ENCODE results near the gene ASAH2B.
"Not testable (repeated sequence)": the region's sequence is repeated elsewhere in the genome, so short reads cannot be mapped to it uniquely, and the experiment has no call there.

ASAH2B gene

GRCh38 chr10:50739618-50740292 is at the start of gene ASAH2B:
TSS of gene ASAH2B (plus strand) at chr10:50739936. CDS start at chr10:50745131, 5,195 bp downstream.
- no peaks in the 10 kb centered on the region for H3F3A ChIP-seq (ENCODE audit: control insufficient read depth, insufficient read depth)
- H3K4me2 ChIP-seq (ENCODE audit: low read length) = peak within 1 kb of the TSS; percentile 79
- H3K27me3 ChIP-seq (ENCODE audit: control insufficient read depth, low read length) = peaks cover 1% of the 10 kb centered on the region; the same call in 1 of the 2 replicates
- peaks cover 10% of the 10 kb centered on the region; the same call in 1 of the 2 replicates for H3K4me1 ChIP-seq (ENCODE audit: control insufficient read depth, low read length)
- H4K20me1 ChIP-seq (ENCODE audit: control insufficient read depth, insufficient read depth, low read depth, low read length) = no peaks in the 10 kb centered on the region
- peak within 1 kb of the TSS; percentile 85 for H3K4me3 ChIP-seq (ENCODE audit: low read length)
- TF ChIP-seq CTCF (IDR thresholded peaks at IDR 0.05; ENCODE audit: low read depth, low read length, poor library complexity, severe bottlenecking) = no peak
- no peak for TF ChIP-seq EZH2phosphoT487 (IDR thresholded peaks at IDR 0.05; ENCODE audit: borderline replicate concordance, low read length)
- H3K9me3 ChIP-seq (ENCODE audit: control insufficient read depth, insufficient read depth, low read length) = no peaks in the 10 kb centered on the region
- H3K36me3 ChIP-seq (ENCODE audit: control insufficient read depth, low read length) = no peaks in the 10 kb centered on the region
- no peak within 1 kb of the TSS for H3K27ac ChIP-seq (ENCODE audit: low read depth, low read length)
- H3K79me2 ChIP-seq (ENCODE audit: control insufficient read depth, low read length) = no peaks in the 10 kb centered on the region
- no peaks in the 10 kb centered on the region for H3K9me2 ChIP-seq (replicated peaks; ENCODE audit: control insufficient read depth, low read length)

DNA sequence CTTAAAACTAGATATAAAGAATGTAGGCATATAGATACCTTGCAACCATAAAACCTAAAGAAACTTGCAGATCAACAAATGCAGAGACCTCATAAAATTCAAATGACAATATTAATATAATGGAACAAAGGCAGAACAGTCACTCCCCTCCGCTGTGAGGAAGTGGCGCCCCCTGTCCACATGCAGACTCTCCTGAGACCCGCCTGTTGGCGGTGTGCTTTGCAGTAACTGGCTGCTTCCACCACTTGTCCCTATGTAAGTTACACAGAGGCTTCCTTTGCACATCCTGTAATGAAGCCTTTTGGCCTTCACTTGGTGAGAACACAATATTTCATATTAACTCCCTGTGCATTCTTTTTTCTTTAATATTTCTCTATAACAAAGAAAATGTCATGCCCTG is 41.9 kb upstream of the ASAH2B start:
- H3K27ac ChIP-seq (ENCODE audit: low read depth, low read length); H3K79me2 ChIP-seq (ENCODE audit: control insufficient read depth, low read length); H3F3A ChIP-seq (ENCODE audit: control insufficient read depth, insufficient read depth); H4K20me1 ChIP-seq (ENCODE audit: control insufficient read depth, insufficient read depth, low read depth, low read length); H3K4me2 ChIP-seq (ENCODE audit: low read length); H3K36me3 ChIP-seq (ENCODE audit: control insufficient read depth, low read length); H3K27me3 ChIP-seq (ENCODE audit: control insufficient read depth, low read length); H3K4me3 ChIP-seq (ENCODE audit: low read length); H3K9me2 ChIP-seq (replicated peaks; ENCODE audit: control insufficient read depth, low read length); H3K9me3 ChIP-seq (ENCODE audit: control insufficient read depth, insufficient read depth, low read length); H3K4me1 ChIP-seq (ENCODE audit: control insufficient read depth, low read length): not testable (repeated sequence)

GRCh38 chr10:50701947-50702346 is 37.8 kb upstream of the ASAH2B start:
- not testable (repeated sequence) for H3K36me3 ChIP-seq (ENCODE audit: control insufficient read depth, low read length); H3K27ac ChIP-seq (ENCODE audit: low read depth, low read length); H3K9me3 ChIP-seq (ENCODE audit: control insufficient read depth, insufficient read depth, low read length); H4K20me1 ChIP-seq (ENCODE audit: control insufficient read depth, insufficient read depth, low read depth, low read length); H3F3A ChIP-seq (ENCODE audit: control insufficient read depth, insufficient read depth); H3K4me2 ChIP-seq (ENCODE audit: low read length); H3K4me3 ChIP-seq (ENCODE audit: low read length); H3K27me3 ChIP-seq (ENCODE audit: control insufficient read depth, low read length); H3K79me2 ChIP-seq (ENCODE audit: control insufficient read depth, low read length); H3K4me1 ChIP-seq (ENCODE audit: control insufficient read depth, low read length); H3K9me2 ChIP-seq (replicated peaks; ENCODE audit: control insufficient read depth, low read length)

- not testable (repeated sequence) for H4K20me1 ChIP-seq (ENCODE audit: control insufficient read depth, insufficient read depth, low read depth, low read length); H3K27me3 ChIP-seq (ENCODE audit: control insufficient read depth, low read length); H3K79me2 ChIP-seq (ENCODE audit: control insufficient read depth, low read length); H3K4me1 ChIP-seq (ENCODE audit: control insufficient read depth, low read length); H3K9me3 ChIP-seq (ENCODE audit: control insufficient read depth, insufficient read depth, low read length); H3K9me2 ChIP-seq (replicated peaks; ENCODE audit: control insufficient read depth, low read length); H3K27ac ChIP-seq (ENCODE audit: low read depth, low read length); H3K4me3 ChIP-seq (ENCODE audit: low read length); H3F3A ChIP-seq (ENCODE audit: control insufficient read depth, insufficient read depth); H3K4me2 ChIP-seq (ENCODE audit: low read length); H3K36me3 ChIP-seq (ENCODE audit: control insufficient read depth, low read length)
Observed at GRCh38 chr10:50702997-50703396, 36.7 kb upstream of the ASAH2B start.

- not testable (repeated sequence) for H3K4me3 ChIP-seq (ENCODE audit: low read length); H3K36me3 ChIP-seq (ENCODE audit: control insufficient read depth, low read length); H3K9me2 ChIP-seq (replicated peaks; ENCODE audit: control insufficient read depth, low read length); H4K20me1 ChIP-seq (ENCODE audit: control insufficient read depth, insufficient read depth, low read depth, low read length); H3K9me3 ChIP-seq (ENCODE audit: control insufficient read depth, insufficient read depth, low read length); H3K4me1 ChIP-seq (ENCODE audit: control insufficient read depth, low read length); H3K27ac ChIP-seq (ENCODE audit: low read depth, low read length); H3F3A ChIP-seq (ENCODE audit: control insufficient read depth, insufficient read depth); H3K79me2 ChIP-seq (ENCODE audit: control insufficient read depth, low read length); H3K27me3 ChIP-seq (ENCODE audit: control insufficient read depth, low read length); H3K4me2 ChIP-seq (ENCODE audit: low read length)
Observed at GRCh38 chr10:50704436-50705079, 35.2 kb upstream of the ASAH2B start.

DNA sequence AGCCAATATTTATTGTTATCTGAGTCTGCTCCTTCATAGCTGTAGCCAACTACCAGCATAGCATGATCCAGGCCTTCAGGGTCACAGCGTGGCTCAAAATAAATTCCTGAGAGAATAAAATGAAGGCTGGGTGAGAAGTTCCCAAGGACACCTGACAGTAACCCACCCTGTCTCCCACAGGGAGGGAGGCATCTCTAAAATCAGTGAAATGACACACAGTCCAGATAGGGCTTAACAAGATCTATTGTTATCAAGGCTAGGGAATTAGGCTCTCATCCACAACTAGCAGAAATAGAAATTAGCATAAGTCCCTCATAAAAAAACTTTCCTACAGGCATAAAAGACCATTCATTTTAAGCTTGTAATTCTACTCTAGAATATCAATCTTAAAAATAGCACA is 33.7 kb upstream of the ASAH2B start:
- not testable (repeated sequence) for H3K4me3 ChIP-seq (ENCODE audit: low read length); H4K20me1 ChIP-seq (ENCODE audit: control insufficient read depth, insufficient read depth, low read depth, low read length); H3K27ac ChIP-seq (ENCODE audit: low read depth, low read length); H3K9me2 ChIP-seq (replicated peaks; ENCODE audit: control insufficient read depth, low read length); H3F3A ChIP-seq (ENCODE audit: control insufficient read depth, insufficient read depth); H3K4me2 ChIP-seq (ENCODE audit: low read length); H3K27me3 ChIP-seq (ENCODE audit: control insufficient read depth, low read length); H3K79me2 ChIP-seq (ENCODE audit: control insufficient read depth, low read length); H3K9me3 ChIP-seq (ENCODE audit: control insufficient read depth, insufficient read depth, low read length); H3K4me1 ChIP-seq (ENCODE audit: control insufficient read depth, low read length); H3K36me3 ChIP-seq (ENCODE audit: control insufficient read depth, low read length)

DNA sequence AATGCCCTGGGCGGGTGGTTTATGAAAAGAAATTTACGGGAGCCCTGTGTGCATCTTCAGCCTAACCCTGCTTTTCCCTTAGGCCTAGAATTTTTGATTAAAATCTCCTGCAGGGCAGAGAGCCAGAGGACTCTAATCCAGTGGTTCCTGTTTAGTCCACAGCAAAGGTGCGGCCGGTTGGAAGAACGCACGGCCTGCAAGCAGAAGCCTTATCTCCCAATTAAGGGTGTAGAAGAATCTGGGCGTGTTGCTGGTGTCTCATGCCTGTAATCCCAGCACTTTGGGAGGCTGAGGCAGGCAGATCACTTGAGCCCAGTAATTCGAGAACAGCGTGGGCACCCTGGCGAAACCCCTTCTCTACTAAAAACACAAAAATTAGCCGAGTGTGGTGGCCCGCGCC is 29.5 kb upstream of the ASAH2B start:
- H3K9me3 ChIP-seq (ENCODE audit: control insufficient read depth, insufficient read depth, low read length); H3K4me3 ChIP-seq (ENCODE audit: low read length); H3K27me3 ChIP-seq (ENCODE audit: control insufficient read depth, low read length); H3K27ac ChIP-seq (ENCODE audit: low read depth, low read length); H3F3A ChIP-seq (ENCODE audit: control insufficient read depth, insufficient read depth); H3K36me3 ChIP-seq (ENCODE audit: control insufficient read depth, low read length); H3K79me2 ChIP-seq (ENCODE audit: control insufficient read depth, low read length); H3K4me1 ChIP-seq (ENCODE audit: control insufficient read depth, low read length); H3K9me2 ChIP-seq (replicated peaks; ENCODE audit: control insufficient read depth, low read length); H4K20me1 ChIP-seq (ENCODE audit: control insufficient read depth, insufficient read depth, low read depth, low read length); H3K4me2 ChIP-seq (ENCODE audit: low read length): not testable (repeated sequence)
